HEK293T (cell line): ENCODE results near the gene ZNF512.
"Not testable (repeated sequence)": the region's sequence is repeated elsewhere in the genome, so short reads cannot be mapped to it uniquely, and the experiment has no call there.

ENCODE experiments used
- BHLHE40 ChIP-seq: fragments of 450-650 bp; IDR thresholded peaks from 2 replicates; pipeline ENCODE4 v1.6.1; 2016; ENCODE audit warnings: mild to moderate bottlenecking, moderate library complexity, borderline replicate concordance
- CTBP1 ChIP-seq: fragments of 450-650 bp; IDR thresholded peaks from 2 replicates; pipeline ENCODE4 v1.6.1; 2016; ENCODE audit warnings: borderline replicate concordance
- ELF4 ChIP-seq: fragments of 450-650 bp; IDR thresholded peaks from 2 replicates; pipeline ENCODE4 v1.6.1; 2017; ENCODE audit warnings: antibody characterized with exemption
- FOXA1 ChIP-seq: fragments of 450-650 bp; IDR thresholded peaks from 2 replicates; pipeline ENCODE4 v1.6.1; 2016; ENCODE audit warnings: mild to moderate bottlenecking
- FOXK2 ChIP-seq: fragments of 450-650 bp; IDR thresholded peaks from 2 replicates; pipeline ENCODE4 v1.6.1; 2016; ENCODE audit warnings: mild to moderate bottlenecking
- FOXM1 ChIP-seq: fragments of 450-650 bp; IDR thresholded peaks from 2 replicates; pipeline ENCODE4 v1.6.1; 2017; ENCODE audit warnings: mild to moderate bottlenecking, borderline replicate concordance
- HDGF ChIP-seq: fragments of 450-650 bp; IDR thresholded peaks from 2 replicates; pipeline ENCODE4 v1.6.1; 2017; ENCODE audit warnings: antibody characterized with exemption, borderline replicate concordance
- L3MBTL2 ChIP-seq: fragments of 450-650 bp; conservative IDR thresholded peaks from 2 replicates; pipeline ENCODE4 v1.6.1; 2016; ENCODE audit warnings: mild to moderate bottlenecking
- LEF1 ChIP-seq: fragments of 450-650 bp; IDR thresholded peaks from 2 replicates; pipeline ENCODE4 v1.6.1; 2017; ENCODE audit warnings: mild to moderate bottlenecking, borderline replicate concordance
- NFRKB ChIP-seq: fragments of 450-650 bp; IDR thresholded peaks from 2 replicates; pipeline ENCODE4 v1.6.1; 2016; ENCODE audit warnings: mild to moderate bottlenecking, moderate library complexity
- SP1 ChIP-seq: fragments of 450-650 bp; IDR thresholded peaks from 2 replicates; pipeline ENCODE4 v1.6.1; 2017
- SUZ12 ChIP-seq: fragments of 450-650 bp; IDR thresholded peaks from 2 replicates; pipeline ENCODE4 v1.6.1; 2016; ENCODE audit warnings: mild to moderate bottlenecking
- ZNF384 ChIP-seq: fragments of 450-650 bp; IDR thresholded peaks from 2 replicates; pipeline ENCODE4 v1.6.1; 2016

DNA sequence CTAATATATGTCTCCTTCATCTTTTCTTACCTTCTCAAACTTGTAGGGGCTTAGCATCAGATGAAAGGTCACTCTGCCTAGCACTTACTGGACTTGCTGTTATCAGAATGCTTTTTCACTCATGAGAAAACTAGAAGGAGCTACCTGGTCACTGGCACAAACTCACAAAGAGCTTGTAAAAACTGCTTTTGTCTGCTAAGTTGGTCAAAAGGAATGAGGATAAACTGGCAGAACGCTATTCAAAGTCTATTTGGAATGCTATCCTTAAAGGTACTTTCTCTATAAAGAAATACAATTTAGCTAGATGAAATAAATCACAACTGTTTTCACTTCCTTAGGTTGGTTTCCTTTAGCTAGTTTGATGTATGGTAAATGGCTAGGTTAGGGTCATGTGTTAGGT lies 43.5 kb downstream of the ZNF512 start:
- TF ChIP-seq FOXM1, SP1, SUZ12, ELF4, CTBP1, FOXA1, NFRKB, FOXK2, BHLHE40, L3MBTL2, LEF1, HDGF, ZNF384: not testable (repeated sequence)
